Measurements from ENCODE around the gene FKBP2. TPM values are rescaled to one million over a fixed set of nuclear protein-coding genes. Genes with fewer than 3 reads are reported as not detected.

Gene FKBP2
- total and polyA plus RNA-seq, 2 of the 4 experiments (the other 2 are of a cell fraction), result 36.2 to 76.4 TPM

- TF ChIP-seq ELK1 (IDR thresholded peaks at IDR 0.05; ENCODE audit: borderline replicate concordance, low read depth, low read length) (no peak), MXI1 (IDR thresholded peaks at IDR 0.05; ENCODE audit: borderline replicate concordance, low read depth, low read length) (0 out of 2 replicates have a peak, but pooled peaks have one; percentile 16), MAZ (IDR thresholded peaks at IDR 0.05; ENCODE audit: borderline replicate concordance, low read depth, low read length) (peak; percentile 18; the same call in 1 of the 2 replicates), NFE2L2 (IDR thresholded peaks at IDR 0.05; ENCODE audit: low read depth, low read length) (no peak), RCOR1 (IDR thresholded peaks at IDR 0.05; ENCODE audit: insufficient replicate concordance, low read length) (no peak), POLR2A (IDR thresholded peaks at IDR 0.05; ENCODE audit: low read depth, low read length) (no peak; the same call in 1 of the 2 replicates)
- peak within 1 kb of the TSS; percentile 86 for H3K14ac ChIP-seq (replicated peaks; ENCODE audit: low read depth, low read length)
- intact Hi-C loops (cut with micrococcal nuclease), result loop anchor here (1.0 kb wide), 1 partner anchor 33 kb away; no protein-coding TSS in a partner anchor
- H2AK9ac ChIP-seq (replicated peaks; ENCODE audit: low read depth, low read length, poor library complexity), result peak within 1 kb of the TSS; percentile 99
- peaks cover 15 to 39% of the 10 kb centered on the region in 2 experiments for H3K79me1 ChIP-seq (ENCODE audit: low read depth in 1 of 2, low read length in 2 of 2)
- dilution Hi-C loops (cut with HindIII; ENCODE audit: low sequenced_read_pairs, unreplicated experiment), result no loop called here
- peaks cover 8% of the 10 kb centered on the region for H3K4me1 ChIP-seq (ENCODE audit: control insufficient read depth, insufficient read depth, low read length)
- peak within 1 kb of the TSS; percentile 55 for H3K56ac ChIP-seq (ENCODE audit: extremely low read depth, insufficient read depth, low read length)
- H3K9me3 ChIP-seq (ENCODE audit: control insufficient read depth, insufficient read depth, low read length), result no peaks in the 10 kb centered on the region
- H3K4me3 ChIP-seq (ENCODE audit: insufficient read depth, low read depth, low read length), result peak within 1 kb of the TSS; percentile 71
- in situ Hi-C loops (cut with MboI; ENCODE audit: low sequenced_read_pairs), result no loop called here
- H4K20me1 ChIP-seq (ENCODE audit: insufficient read depth, low read length), result no peaks in the 10 kb centered on the region
- peaks cover 5% of the 10 kb centered on the region; the same call in 1 of the 2 replicates for H3K9me1 ChIP-seq (ENCODE audit: insufficient read depth, low read length)
- peak within 1 kb of the TSS; percentile 81 for H3K4ac ChIP-seq (ENCODE audit: low read depth, low read length)
- ATAC-seq (ENCODE audit: low read depth) (peak; percentile 73), DNase-seq (peak; percentile 56)
- no peak within 1 kb of the TSS for H2BK20ac ChIP-seq (ENCODE audit: low read depth, low read length)
- ChIA-PET POLR2A (ENCODE audit: unreplicated experiment) (no interaction called here), CTCF (interaction anchor here (1.6 kb wide), 1 partner anchor 20 kb away, joined by 4 read pairs; the partner anchor contains the start of gene ESRRA)
- H2AFZ ChIP-seq (replicated peaks; ENCODE audit: low read length, poor library complexity), result peak within 1 kb of the TSS; percentile 93
- H3K27ac ChIP-seq (ENCODE audit: insufficient read depth, low read length), result peak within 1 kb of the TSS; percentile 86
- H3K23ac ChIP-seq (ENCODE audit: low read depth, low read length), result peak within 1 kb of the TSS; percentile 87; the same call in 1 of the 2 replicates
- H3K36me3 ChIP-seq (ENCODE audit: control insufficient read depth, insufficient read depth, low read length), result peaks cover 6% of the 10 kb centered on the region; the same call in 1 of the 2 replicates
- no TSS peak for BruUV-seq (replicated peaks)
- no peak within 1 kb of the TSS for H2BK120ac ChIP-seq (ENCODE audit: low read depth, low read length)
- peak within 1 kb of the TSS; percentile 91 to 92; a peak in 3 of 4 replicates for H4K8ac ChIP-seq (ENCODE audit: low read depth in 2 of 2, low read length in 2 of 2)
- peak within 1 kb of the TSS; percentile 17; the same call in 1 of the 2 replicates for H3K18ac ChIP-seq (ENCODE audit: low read depth, low read length)
- H4K5ac ChIP-seq (ENCODE audit: low read depth, low read length), result peak within 1 kb of the TSS; percentile 56
- no peak within 1 kb of the TSS for H2BK15ac ChIP-seq (ENCODE audit: low read depth, low read length)
- 0% methylated on average over 37 of the region's 102 CpGs; no CpG with 5 or more reads in 1 of the 2 experiments for WGBS, 2 experiments (ENCODE audit: extremely low coverage in 2 of 2, insufficient read length in 1 of 2)
- H4K91ac ChIP-seq (ENCODE audit: insufficient read depth, low read depth, low read length), result peak within 1 kb of the TSS; percentile 55
- H3K4me2 ChIP-seq (ENCODE audit: low read depth, low read length), result peak within 1 kb of the TSS; percentile 95
- peak within 1 kb of the TSS; percentile 95 for H2AK5ac ChIP-seq (ENCODE audit: low read depth, low read length)
- peak within 1 kb of the TSS; percentile 75 for H3K9ac ChIP-seq (ENCODE audit: low read depth, low read length)
- H3K27me3 ChIP-seq (ENCODE audit: control insufficient read depth, insufficient read depth, low read length), result peaks cover 2% of the 10 kb centered on the region; the same call in 1 of the 2 replicates
- H2BK5ac ChIP-seq (ENCODE audit: low read depth, low read length, poor library complexity, severe bottlenecking), result peak within 1 kb of the TSS; percentile 60
Observed at GRCh38 chr11:64284962-64285884, 44.3 kb downstream of the FKBP2 start, which contains the start of gene GPR137. Gene GPR137 (plus strand): TSS chr11:64285848. CDS start chr11:64286525, 677 bp downstream.
